GM10266 (cell line): Measurements from ENCODE around the gene CDH12.
"Not testable (repeated sequence)": the region's sequence is repeated elsewhere in the genome, so short reads cannot be mapped to it uniquely, and the experiment has no call there.

Experiments used
- DNase-seq: peaks from one replicate; pipeline ENCODE4 v3.0.0; 2012; ENCODE audit errors: extremely low spot score
- TF ChIP-seq, protein P1 (sequence below): IDR thresholded peaks from 2 replicates; pipeline ENCODE4 v1.5.1; 2012; ENCODE audit warnings: mild to moderate bottlenecking, low read depth; ENCODE audit not compliant: control insufficient read depth, insufficient read depth; ENCODE audit errors: missing control alignments

CDH12 gene

DNA sequence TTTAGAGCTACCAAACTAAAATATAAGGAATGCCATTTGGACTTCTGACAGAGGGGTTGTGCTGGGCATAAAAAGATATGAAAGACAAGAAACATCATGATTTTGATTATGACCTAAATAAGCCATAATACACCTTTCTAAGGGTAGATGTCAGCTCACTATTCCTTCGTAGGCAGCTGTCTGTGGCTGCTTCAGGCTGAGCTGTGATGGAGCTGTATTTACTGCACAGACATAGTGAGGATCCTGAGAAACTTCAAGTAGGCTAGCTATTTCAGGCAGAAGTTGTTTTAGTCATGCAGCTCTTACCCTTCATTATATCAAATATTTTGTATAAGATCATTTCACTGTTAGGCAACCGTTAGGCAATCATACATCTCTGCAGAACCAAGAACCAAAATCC, 511.7 kb downstream of the CDH12 start:
- TF ChIP-seq, protein P1, sequence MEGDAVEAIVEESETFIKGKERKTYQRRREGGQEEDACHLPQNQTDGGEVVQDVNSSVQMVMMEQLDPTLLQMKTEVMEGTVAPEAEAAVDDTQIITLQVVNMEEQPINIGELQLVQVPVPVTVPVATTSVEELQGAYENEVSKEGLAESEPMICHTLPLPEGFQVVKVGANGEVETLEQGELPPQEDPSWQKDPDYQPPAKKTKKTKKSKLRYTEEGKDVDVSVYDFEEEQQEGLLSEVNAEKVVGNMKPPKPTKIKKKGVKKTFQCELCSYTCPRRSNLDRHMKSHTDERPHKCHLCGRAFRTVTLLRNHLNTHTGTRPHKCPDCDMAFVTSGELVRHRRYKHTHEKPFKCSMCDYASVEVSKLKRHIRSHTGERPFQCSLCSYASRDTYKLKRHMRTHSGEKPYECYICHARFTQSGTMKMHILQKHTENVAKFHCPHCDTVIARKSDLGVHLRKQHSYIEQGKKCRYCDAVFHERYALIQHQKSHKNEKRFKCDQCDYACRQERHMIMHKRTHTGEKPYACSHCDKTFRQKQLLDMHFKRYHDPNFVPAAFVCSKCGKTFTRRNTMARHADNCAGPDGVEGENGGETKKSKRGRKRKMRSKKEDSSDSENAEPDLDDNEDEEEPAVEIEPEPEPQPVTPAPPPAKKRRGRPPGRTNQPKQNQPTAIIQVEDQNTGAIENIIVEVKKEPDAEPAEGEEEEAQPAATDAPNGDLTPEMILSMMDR, result no peak
- DNase-seq, result no peak

DNA sequence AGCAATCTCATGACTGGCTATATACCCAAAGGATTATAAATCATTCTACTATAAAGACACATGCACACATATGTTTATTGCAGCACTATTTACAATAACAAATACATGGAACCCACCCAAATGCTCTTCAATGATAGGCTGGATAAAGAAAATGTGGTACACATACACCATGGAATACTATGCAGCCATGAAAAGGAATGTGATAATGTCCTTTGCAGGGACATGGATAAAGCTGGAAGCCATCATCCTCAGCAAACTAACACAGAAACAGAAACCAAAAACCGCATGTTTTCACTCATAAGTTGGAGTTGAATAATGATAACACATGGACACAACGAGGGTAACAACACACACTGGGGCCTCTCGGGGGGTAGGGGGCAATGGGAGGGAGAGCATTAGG, 520.2 kb downstream of the CDH12 start:
- DNase-seq, result not testable (repeated sequence)

DNA sequence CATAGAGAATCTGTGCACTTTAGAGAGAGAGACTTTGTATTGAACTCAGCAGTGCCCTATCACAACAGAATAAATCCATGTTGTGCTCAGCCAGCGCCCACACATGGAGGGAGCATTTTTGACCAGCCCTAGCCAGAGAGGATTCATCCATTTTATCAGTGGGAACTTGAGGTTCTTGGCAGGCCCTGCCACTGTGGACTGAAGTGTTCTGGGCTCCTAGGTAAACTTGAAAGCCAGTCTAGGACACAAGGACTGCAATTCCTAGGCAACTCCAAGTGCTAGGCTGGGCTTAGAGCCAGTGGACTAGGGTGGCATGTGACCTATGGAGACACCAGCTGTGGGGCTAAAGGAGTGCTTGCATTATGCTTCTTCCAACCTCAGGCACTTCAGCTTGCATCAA, 523.5 kb downstream of the CDH12 start:
- no peak for DNase-seq

DNA sequence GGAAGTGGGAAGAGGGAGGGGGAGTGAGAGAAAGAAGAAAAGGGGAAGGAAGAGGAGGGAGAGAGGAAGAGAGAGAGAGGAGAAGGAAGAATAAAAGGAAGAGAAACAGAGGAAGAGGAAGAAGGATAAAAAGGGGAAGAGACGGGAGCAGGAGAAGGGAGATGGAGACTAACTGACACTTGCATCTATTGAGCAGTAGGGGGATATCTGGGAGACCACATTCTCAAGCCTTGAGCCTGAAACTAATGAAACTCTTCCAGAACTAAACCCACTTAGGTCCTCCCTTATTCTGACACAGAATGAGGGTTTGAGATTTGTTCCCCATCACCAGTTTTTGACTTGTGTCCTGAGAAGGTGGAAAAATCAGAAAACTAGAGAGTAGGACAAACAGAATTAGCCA, 533.3 kb downstream of the CDH12 start:
- TF ChIP-seq, protein P1, result no peak

More for the DNA sequence above, 523.5 kb downstream of the CDH12 start:
- TF ChIP-seq, protein P1, result no peak

DNA sequence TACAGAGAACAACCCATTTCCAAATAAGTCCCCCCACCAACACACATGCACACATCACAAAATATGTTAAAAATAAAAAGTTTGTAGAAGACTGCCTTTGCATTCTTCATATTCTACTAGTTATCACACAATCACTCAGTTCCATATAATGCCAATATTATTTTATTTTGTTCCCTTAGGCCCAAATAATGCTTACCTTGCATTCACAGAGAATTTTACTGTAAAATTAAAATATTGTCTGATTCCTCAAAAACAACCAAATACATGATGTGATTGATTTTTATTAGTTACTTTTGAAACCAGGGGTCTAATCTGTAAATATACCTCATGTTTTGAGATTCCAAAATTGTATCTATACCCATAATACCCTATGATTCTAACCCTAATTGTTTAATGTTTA, 536.9 kb downstream of the CDH12 start:
- no peak for DNase-seq
- TF ChIP-seq, protein P1, result no peak

More for the DNA sequence above, 533.3 kb downstream of the CDH12 start:
- DNase-seq, result no peak

DNA sequence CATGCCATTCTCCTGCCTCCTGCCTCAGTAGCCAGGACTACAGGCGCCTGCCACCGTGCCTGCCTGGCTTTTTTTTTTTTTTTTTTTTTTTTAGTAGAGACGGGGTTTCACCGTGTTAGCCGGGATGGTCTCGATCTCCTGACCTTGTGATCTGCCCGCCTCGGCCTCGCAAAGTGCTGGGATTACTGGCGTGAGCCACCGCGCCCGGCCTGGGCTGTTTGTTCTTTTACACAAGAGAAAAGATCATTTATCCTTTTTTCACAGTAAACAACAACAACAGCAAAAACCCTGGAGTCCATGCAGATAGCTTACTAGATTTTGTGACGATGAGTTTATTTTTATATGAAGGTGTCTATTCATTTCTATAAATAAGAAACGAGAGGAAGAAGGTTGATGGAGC, 538.1 kb downstream of the CDH12 start:
- not testable (repeated sequence) for DNase-seq

DNA sequence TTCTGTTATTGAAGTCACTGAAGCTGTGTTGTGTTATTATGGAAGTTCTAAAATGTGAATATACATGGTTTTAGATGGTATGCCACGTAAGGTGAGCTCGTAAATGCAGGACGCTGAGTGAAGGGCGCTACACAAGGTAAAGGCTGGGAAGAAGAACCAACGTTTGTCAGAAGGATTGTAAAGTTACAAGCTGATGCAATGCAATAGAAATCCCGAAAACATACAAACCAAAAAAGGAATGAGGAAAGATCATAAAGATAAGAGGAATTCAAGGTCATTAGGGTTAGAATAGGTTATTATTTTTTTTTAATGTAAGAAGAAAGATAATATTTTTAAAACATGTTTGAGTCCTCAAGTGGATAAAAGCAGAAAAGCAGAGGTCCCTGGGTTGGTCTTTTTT, 538.6 kb downstream of the CDH12 start:
- TF ChIP-seq, protein P1, result no peak
- DNase-seq, result no peak

DNA sequence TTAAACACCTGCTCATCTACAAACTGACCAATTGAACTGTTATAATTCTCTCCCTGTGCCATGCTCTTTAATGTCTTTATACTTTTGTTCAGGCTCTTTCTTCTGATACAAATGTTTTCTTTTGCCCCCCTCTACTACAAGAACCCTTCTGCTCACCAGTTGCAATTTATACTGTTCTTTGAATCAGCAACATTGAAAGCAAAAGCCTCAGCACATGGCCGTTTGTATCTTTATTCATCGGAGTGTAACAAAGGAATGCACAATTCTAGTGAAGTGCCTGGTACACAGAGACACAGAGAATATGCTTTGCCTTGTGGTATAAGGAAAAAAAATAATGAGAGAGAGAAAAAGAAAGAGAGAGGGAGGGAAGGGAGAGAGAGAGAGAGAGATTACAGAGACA, 547.1 kb downstream of the CDH12 start:
- no peak for DNase-seq
- TF ChIP-seq, protein P1, result no peak
